HG03457 (cell line): ENCODE measurements around the gene ATF3.
"Not testable (repeated sequence)": the region's sequence is repeated elsewhere in the genome, so short reads cannot be mapped to it uniquely, and the experiment has no call there.

Experiments
- ATAC-seq: cut with Tn5 transposase; IDR thresholded peaks from one replicate; pipeline ENCODE4 v1.9.1; 2021; ENCODE audit warnings: moderate number of reproducible peaks; ENCODE audit not compliant: unreplicated experiment

The ATF3 gene

GRCh38 chr1:212624976-212625501 lies 16.5 kb downstream of the ATF3 start:
- no peak for ATAC-seq

- no peak for ATAC-seq
These were observed 17.4 kb downstream of the ATF3 start for GRCh38 chr1:212625781-212626450.

GRCh38 chr1:212628046-212628445 lies 19.5 kb downstream of the ATF3 start:
- ATAC-seq: no peak

GRCh38 chr1:212628813-212629415 lies 20.4 kb downstream of the ATF3 start:
- no peak for ATAC-seq

GRCh38 chr1:212629450-212630157 lies 21.0 kb downstream of the ATF3 start:
- no peak for ATAC-seq

GRCh38 chr1:212630158-212630900 lies 21.8 kb downstream of the ATF3 start:
- ATAC-seq: peak; percentile 81

- ATAC-seq: no peak
These were observed 24.6 kb downstream of the ATF3 start for GRCh38 chr1:212633161-212633560.

- no peak for ATAC-seq
These were observed 25.7 kb downstream of the ATF3 start for GRCh38 chr1:212634252-212634651.

- ATAC-seq: peak; percentile 39
These were observed 26.6 kb downstream of the ATF3 start for GRCh38 chr1:212635141-212635631.

- no peak for ATAC-seq
These were observed 29.3 kb downstream of the ATF3 start for GRCh38 chr1:212637902-212638301.

- no peak for ATAC-seq
These were observed 30.1 kb downstream of the ATF3 start for GRCh38 chr1:212638492-212639151.

GRCh38 chr1:212639524-212639923 lies 31.0 kb downstream of the ATF3 start:
- ATAC-seq: not testable (repeated sequence)

GRCh38 chr1:212640223-212640878 lies 31.8 kb downstream of the ATF3 start:
- no peak for ATAC-seq

- ATAC-seq: no peak
These were observed 33.4 kb downstream of the ATF3 start for GRCh38 chr1:212641956-212642355.

GRCh38 chr1:212643877-212644276 lies 35.3 kb downstream of the ATF3 start:
- no peak for ATAC-seq

GRCh38 chr1:212644866-212645545 lies 36.4 kb downstream of the ATF3 start:
- no peak for ATAC-seq

GRCh38 chr1:212645546-212646543 lies 37.3 kb downstream of the ATF3 start:
- ATAC-seq: no peak

GRCh38 chr1:212646588-212646987 lies 38.0 kb downstream of the ATF3 start:
- no peak for ATAC-seq
